Activated CD4-positive, alpha-beta T cell treated with anti-CD3 and anti-CD28 coated beads, Interleukin-2, amount 50 U/mL, for 1 hour (primary cell): ENCODE results near the gene SNX25.

ENCODE experiments used
- DNase-seq: peaks from one replicate; pipeline ENCODE4 v3.0.0-alpha.2; 2020

SNX25 gene

DNA sequence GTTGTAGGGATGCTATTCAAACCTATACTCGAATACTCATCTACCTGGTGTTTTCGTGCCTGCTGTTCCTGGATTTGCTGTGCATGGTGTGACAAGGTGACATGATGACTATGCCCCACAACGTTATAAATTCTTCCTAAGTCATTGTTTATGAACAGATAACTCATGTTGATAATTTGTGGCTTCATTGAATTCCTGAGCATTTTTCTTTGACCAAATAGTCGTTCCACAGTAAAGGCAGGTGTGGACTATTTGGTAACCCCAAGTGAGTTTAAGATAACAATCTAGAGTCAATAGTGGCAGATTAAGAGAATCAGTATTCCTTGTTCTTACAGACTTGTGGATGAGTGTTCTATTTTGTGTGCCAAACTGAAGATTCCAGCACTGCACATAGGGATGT lies 59.9 kb downstream of the SNX25 start:
- no peak for DNase-seq

- no peak for DNase-seq
Measured at GRCh38 chr4:185270037-185270436, 60.6 kb downstream of the SNX25 start.

- no peak for DNase-seq
Measured at GRCh38 chr4:185270885-185271284, 61.5 kb downstream of the SNX25 start.

DNA sequence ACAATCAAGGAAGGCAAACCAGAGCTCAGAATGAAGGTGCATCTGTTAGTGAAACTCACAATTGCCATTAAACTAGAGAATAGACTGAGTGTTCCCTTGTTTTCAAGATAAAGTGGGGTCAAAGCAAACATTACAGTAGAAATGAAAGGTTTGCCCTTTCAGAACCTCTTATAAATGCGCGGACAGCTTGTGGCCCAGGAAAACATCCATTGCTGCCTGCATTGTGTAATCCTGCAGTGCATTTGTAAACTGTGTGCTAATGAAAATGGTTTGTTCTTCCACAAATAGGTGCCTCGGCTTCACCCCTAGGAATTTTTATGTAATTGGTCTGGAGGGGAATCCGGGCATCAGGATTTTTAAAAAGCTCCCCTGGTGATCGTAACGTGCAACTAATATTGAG lies 62.8 kb downstream of the SNX25 start:
- DNase-seq = no peak

GRCh38 chr4:185275501-185275900 lies 66.1 kb downstream of the SNX25 start:
- DNase-seq = no peak

- DNase-seq = no peak
Measured at GRCh38 chr4:185276036-185276435, 66.6 kb downstream of the SNX25 start.

- no peak for DNase-seq
Measured at GRCh38 chr4:185278716-185279115, 69.3 kb downstream of the SNX25 start.

DNA sequence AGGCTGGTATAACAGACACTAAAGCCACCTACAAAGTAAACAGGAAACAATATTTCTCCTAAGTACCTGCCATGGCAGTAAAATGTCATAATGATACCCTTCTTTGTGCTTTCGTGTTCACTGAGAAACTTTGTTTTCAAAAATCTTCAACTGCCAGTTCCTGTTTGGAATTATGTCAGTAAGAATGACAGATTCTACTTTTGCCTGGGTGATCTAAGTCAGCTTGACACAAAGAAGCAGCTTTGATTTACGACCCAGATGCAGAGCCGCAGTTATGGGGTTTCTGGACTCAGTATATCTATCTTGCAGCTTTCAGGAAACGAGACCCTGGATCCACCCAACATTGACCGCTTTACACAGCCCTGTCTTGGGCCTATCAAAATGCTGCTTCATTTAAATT lies 71.2 kb downstream of the SNX25 start:
- no peak for DNase-seq

- DNase-seq = no peak
Measured at GRCh38 chr4:185282968-185283367, 73.6 kb downstream of the SNX25 start.

- DNase-seq = no peak
Measured at GRCh38 chr4:185283723-185284122, 74.3 kb downstream of the SNX25 start.

DNA sequence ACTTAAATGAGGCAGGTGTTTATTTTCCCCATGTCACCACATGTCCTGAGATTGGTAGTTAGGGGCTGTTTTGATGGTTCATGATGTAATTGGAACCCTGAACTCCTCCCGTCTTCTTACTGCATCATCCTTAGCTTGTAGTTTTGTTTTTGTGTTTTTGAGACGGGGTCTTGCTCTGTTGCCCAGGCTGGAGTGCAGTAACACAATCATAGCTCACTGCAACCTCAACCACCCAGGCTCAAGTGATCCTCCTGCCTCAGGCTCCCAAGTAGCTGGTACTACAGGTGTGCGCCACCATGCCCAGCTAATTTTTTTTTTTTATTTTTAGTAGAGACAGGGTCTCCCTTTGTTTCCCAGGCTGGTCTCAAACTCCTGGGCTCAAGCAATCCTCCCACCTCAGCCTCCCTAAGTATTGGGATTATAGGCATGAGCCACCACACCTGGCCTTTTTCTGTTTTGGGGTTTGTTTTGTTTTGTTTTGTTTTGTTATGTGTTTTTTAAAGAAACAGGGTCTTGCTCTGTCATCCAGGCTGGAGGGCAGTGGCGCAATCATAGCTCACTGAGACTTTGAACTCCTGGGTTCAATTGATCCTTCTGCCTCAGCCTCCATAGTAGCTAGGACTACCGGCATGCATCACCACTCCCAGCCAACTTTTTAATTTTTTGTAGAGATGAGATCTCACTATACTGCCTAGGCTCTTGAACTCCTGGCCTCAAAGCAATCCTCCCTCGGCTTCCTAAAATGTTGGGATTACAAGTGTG lies 76.4 kb downstream of the SNX25 start:
- DNase-seq = no peak

GRCh38 chr4:185286571-185286970 lies 77.2 kb downstream of the SNX25 start:
- no peak for DNase-seq

DNA sequence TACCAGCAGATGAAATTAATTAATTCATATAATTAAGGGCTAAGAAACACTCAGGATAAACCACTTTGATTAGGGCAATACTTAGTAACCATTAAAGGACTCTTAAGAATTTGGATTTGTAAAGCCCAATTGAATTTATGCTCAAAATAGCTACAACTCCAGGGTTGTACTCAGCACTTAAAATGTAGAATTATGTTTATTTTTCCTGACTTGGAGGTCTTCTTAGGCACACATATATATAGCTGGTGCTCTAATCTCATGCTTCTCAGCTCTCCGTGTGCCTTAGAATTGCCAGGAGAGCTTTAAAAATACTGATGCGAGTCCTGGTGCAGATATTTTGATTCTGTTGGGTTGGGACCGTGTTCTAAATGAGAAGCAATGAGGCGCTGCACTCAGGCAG lies 77.6 kb downstream of the SNX25 start:
- no peak for DNase-seq

DNA sequence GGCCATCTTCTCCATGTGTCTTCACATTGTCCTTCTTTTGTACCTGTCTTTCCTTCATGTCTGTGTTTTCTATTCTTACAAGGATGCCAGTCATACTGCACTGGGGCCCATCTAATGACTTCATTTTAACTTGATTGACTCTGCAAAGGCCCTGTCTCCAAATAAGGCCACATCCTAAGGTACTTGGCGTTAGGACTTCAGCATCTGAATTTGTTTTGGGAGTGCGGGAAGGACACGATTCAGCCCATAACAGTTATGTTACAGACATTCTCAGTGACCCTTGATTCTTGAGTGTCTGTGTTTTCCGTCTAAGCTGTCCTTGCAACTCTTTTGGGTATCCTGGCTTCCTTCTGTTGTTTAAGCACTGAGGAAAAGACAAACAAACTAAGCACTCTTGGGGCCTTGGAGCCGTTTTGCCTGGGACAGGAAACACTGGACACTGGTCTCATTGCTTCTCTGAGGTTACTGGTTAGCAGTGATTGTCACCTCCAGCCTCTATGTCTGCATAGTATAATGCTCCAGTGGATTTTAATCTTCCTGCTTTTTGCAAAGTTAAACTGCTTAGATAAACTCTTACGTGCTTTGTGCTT lies 80.7 kb downstream of the SNX25 start:
- DNase-seq = no peak

DNA sequence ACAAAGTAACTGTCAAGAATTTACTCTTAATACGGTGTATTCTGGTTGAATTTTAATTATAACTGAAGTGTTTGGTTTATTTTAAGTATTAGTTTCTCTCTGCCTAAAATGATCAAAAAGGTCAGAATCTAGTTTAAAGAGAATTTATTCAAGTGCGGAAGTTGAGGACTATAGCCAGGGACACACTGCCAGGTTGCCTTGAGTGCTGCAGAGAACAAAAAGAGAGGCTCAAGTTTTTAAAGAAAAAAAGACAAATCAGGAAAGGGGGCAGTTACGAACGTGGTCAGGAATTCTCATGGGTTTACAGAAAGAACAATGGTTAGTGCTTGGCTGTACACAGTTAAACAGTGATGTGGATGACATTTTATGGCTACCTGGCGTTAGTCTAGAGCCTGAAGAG lies 81.3 kb downstream of the SNX25 start:
- no peak for DNase-seq

GRCh38 chr4:185293202-185293601 lies 83.8 kb downstream of the SNX25 start:
- DNase-seq = no peak

DNA sequence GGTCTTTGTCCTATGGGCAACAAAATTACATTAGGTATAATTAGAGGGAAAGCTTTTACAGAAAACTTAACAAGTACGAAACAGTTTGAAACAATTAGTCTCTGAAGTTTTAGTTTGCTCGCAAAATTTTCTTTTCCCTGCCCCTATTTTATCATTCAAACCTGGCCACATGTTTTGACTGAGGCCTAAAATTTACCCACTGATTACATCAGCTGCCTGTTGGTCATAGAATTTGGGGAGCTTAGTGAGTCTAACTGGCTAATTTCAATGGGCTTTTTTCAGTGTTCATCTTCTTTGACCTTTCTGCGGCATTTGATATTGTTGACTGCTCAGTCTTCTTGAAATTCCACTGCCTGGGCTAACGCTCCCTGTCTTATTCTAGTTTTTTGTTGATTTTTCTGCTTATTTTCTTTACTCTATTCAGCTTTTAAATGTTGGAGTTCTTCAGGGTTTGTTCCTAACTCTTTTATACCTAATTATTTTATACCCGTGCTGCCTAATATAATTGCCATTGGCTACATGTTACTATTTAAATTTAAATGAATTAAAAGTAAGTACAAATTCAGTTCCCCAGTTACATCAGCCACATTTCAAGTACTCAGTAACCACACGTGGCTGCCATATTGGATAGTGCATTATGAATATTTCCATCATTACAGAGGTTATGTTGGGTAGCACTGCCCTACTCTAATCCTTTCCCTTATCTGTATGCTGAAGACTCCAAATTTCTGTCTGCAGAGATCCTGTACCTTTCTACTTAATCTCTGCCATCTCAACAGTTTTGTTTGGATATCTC lies 87.5 kb downstream of the SNX25 start:
- DNase-seq = no peak

- DNase-seq = no peak
Measured at GRCh38 chr4:185298728-185299430, 89.5 kb downstream of the SNX25 start.

DNA sequence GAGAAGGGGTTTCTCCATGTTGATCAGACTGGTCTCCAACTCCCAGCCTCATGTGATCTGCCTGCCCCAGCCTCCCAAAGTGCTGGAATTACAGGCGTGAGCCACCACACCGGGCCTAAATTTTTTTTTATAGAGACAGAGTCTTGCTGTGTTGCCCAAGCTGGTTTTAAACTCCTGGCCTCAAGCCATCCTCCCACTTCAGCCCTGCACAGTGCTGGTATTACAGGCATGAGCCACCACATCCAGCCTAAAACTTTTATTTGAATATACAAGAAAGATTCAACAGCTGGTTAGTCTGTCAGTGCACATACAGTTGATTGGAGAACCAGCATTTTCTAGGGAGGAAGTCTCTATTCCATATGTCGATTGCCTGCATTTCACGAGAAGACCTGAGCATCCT lies 95.1 kb downstream of the SNX25 start:
- DNase-seq = no peak

GRCh38 chr4:185304944-185305690 lies 95.7 kb downstream of the SNX25 start:
- DNase-seq = peak; percentile 7

DNA sequence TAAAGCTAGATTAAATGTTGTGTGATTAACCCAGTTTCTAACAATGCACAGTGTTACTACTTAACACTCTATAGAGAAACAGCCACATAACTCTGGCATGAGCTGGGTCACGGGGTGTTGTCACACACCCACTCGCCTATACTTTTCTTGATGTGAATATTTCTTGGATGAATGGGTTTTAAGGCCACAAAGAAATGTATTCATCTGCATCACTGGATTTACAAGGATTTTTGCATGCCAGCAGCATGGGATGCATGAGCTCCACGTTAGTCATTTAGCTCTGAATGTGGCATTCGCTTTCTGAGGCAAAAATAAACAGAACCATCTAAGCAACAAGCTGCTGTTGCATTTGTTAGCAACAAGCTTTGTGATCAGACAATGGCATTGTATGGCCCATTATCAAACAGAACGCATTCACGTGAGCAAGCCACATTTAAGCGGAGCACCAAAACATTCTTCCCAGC lies 96.6 kb downstream of the SNX25 start:
- DNase-seq = no peak

DNA sequence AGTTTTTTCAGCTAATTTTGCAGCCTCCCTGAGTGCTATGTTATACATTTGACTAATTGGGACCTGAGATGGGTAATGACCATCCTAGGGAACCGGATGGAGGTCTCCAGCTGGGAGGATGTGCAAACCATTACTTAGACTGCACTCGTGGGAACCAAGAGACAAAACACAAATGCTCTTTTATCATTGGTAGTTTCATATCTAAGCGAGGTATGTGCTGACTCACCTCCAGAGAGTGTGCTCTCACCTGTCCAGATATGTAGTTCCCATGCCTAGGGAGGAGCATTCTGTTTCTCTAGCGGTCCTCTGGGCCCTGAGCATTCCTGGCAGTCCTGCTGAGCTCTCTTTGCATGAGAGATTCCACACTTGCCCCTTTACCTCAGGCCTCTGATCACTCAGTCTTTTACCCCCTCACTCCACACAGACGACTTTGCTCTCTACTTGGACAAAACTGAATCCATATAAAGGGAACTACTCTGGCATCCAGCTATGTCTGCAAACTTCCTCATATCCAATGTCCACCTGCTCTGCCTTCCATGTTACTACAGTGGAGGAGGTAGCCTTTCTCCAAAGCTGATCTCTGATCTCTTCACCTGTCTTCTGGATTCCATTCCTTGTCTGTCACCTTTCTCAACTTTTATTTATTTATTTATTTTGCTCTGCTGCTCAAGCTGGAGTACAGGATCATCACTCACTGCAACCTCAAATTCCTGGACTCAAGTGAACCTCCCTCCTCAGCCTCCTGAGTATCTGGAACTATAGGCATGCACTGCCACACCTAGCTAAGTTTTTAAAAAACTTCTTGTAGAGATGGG lies 97.9 kb downstream of the SNX25 start:
- DNase-seq = no peak
